Vagina (tissue), 2 donors: Measurements from ENCODE around the gene FCGBP.
"Not testable (repeated sequence)": the region's sequence is repeated elsewhere in the genome, so short reads cannot be mapped to it uniquely, and the experiment has no call there.

ENCODE experiments used
- POLR2A ChIP-seq, 2 donors: fragments of 450-650 bp; IDR thresholded peaks; one replicate each; pipeline ENCODE4 v1.6.1; 2017; ENCODE audit warnings: antibody characterized with exemption in 2 of 2, mild to moderate bottlenecking in 2 of 2, moderate library complexity in 2 of 2
- POLR2AphosphoS5 ChIP-seq, 2 donors: sonication (generic); formaldehyde crosslinking; IDR thresholded peaks; one replicate each; pipeline ENCODE4 v1.9.0; 2017; ENCODE audit warnings: antibody characterized with exemption in 2 of 2, mild to moderate bottlenecking in 2 of 2, low read depth in 1 of 2; ENCODE audit not compliant: insufficient read depth in 1 of 2
- TF ChIP-seq, protein P1 (sequence below), 3 experiments: fragments of 450-650 bp in 2 of 3; fragments of 200-600 bp in 1 of 3; sonication (generic) in 1 of 3; IDR thresholded peaks; one replicate each; pipeline ENCODE4 v1.5.1; 2017 to 2019; ENCODE audit warnings: antibody characterized with exemption in 3 of 3, mild to moderate bottlenecking in 2 of 3, moderate library complexity in 2 of 3

DNA sequence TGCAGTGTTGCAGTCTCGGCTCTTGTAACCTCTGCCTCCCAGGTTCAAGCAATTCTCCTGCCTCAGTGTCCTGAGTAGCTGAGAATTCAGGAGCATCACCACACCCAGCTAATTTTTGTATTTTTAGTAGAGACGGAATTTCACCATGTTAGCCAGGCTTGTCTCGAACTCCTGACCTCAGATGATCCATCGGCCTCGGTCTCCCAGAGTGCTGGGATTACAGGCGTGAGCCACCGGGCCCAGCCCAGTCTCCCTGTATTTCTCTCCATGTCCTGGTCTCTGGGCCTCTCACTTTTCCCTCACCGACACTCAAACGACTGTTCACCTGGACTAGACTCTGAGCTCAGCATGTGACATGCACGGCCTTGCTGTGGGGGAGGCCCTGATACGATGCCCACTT, 39.3 kb downstream of the FCGBP start:
- TF ChIP-seq, protein P1, sequence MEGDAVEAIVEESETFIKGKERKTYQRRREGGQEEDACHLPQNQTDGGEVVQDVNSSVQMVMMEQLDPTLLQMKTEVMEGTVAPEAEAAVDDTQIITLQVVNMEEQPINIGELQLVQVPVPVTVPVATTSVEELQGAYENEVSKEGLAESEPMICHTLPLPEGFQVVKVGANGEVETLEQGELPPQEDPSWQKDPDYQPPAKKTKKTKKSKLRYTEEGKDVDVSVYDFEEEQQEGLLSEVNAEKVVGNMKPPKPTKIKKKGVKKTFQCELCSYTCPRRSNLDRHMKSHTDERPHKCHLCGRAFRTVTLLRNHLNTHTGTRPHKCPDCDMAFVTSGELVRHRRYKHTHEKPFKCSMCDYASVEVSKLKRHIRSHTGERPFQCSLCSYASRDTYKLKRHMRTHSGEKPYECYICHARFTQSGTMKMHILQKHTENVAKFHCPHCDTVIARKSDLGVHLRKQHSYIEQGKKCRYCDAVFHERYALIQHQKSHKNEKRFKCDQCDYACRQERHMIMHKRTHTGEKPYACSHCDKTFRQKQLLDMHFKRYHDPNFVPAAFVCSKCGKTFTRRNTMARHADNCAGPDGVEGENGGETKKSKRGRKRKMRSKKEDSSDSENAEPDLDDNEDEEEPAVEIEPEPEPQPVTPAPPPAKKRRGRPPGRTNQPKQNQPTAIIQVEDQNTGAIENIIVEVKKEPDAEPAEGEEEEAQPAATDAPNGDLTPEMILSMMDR (IDR thresholded peaks at IDR 0.05) = not testable (repeated sequence)
- TF ChIP-seq POLR2AphosphoS5 (IDR thresholded peaks at IDR 0.05; ENCODE audit: insufficient read depth in 1 of 2, low read depth in 1 of 2); POLR2A (IDR thresholded peaks at IDR 0.05): not testable (repeated sequence)
